Activated CD8-positive, alpha-beta memory T cell treated with anti-CD3 and anti-CD28 coated beads for 36 hours (primary cell): Measurements from ENCODE around the gene TFF3. TPM values are rescaled to one million over a fixed set of nuclear protein-coding genes. Genes with fewer than 3 reads are reported as not detected.

Experiments
- CTCF ChIA-PET: fragments of 350-600 bp; sonication (Branson Sonifier 250); formaldehyde crosslinking; loops from one replicate; lab custom pipeline; 2021; ENCODE audit warnings: antibody characterized with exemption; lab: Charles Lee
- POLR2A ChIA-PET: fragments of 350-600 bp; sonication (Branson Sonifier 250); formaldehyde crosslinking; loops from one replicate; lab custom pipeline; 2021; ENCODE audit warnings: antibody characterized with exemption; lab: Charles Lee
- total RNA-seq, 2 experiments: library from RNA; stranded (reverse); gene quantifications; one replicate each; pipeline ENCODE4 v1.2.3, GENCODE V29; 2021

TFF3 gene
- total RNA-seq, 2 experiments from 2014 or later, result not detected

DNA sequence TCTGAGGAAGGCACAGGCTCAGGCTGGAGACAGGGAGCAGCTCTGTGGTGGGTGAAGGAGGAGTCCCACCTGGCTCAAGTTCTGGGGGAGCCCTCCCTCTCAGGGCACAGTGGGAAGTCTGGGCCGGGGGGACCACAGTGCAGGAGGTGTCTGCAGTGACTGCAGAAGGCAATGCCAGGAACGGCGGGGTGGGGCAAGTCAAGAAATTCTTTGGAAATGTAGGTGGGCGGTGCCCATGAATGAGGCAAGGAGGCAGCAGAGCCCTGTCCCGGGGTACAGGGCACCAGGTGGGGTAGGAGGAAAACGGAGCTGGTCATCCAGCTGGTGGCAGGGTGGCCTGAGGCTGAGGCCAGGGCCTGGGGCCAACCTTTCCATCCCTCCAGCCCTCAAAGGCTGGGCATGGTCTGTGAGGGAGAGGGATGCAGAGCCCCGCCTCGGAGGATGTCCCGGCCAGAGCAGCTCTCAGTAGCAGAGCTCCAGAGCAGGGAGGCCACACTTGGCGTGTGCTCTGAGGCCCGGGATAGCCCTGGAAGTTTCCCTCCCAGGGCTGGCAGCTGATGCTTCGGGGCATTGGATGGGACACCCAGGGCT lies 4.7 kb downstream of the TFF3 start:
- POLR2A ChIA-PET, result no interaction called here
- CTCF ChIA-PET, result interaction anchor here (0.7 to 3.0 kb wide), 22 partner anchors 9 to 226 kb away, joined by 3 to 24 read pairs (median 4); partner anchors contain the start of genes TFF1 and TFF2

DNA sequence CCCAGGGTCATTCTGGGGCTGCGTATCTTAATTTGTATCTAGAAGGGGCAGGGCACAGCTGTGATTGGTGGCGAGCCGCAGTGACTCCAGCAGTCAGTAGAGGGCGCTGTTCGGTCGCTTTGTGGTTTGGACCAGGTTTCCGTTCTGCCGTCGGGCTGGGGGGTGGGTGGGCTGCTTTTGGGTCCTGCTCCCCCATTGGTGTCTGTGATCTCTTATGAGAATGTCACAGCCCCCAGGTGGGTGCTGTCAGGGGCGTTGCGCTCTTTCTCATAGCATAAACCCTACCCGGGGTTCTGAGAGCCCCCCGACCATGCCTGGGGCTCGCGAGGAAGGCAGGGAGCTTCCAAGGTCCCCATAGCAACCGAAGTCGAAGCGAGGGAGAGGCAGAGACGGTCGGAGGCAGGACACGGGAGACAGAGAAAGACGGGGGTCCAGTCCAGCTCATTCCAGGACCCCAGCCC lies 5.4 kb downstream of the TFF3 start:
- ChIA-PET POLR2A (no interaction called here), CTCF (interaction anchor here (0.6 to 3.0 kb wide), 23 partner anchors 9 to 451 kb away, joined by 3 to 24 read pairs (median 4); partner anchors contain the start of genes TFF1 and TFF2)

DNA sequence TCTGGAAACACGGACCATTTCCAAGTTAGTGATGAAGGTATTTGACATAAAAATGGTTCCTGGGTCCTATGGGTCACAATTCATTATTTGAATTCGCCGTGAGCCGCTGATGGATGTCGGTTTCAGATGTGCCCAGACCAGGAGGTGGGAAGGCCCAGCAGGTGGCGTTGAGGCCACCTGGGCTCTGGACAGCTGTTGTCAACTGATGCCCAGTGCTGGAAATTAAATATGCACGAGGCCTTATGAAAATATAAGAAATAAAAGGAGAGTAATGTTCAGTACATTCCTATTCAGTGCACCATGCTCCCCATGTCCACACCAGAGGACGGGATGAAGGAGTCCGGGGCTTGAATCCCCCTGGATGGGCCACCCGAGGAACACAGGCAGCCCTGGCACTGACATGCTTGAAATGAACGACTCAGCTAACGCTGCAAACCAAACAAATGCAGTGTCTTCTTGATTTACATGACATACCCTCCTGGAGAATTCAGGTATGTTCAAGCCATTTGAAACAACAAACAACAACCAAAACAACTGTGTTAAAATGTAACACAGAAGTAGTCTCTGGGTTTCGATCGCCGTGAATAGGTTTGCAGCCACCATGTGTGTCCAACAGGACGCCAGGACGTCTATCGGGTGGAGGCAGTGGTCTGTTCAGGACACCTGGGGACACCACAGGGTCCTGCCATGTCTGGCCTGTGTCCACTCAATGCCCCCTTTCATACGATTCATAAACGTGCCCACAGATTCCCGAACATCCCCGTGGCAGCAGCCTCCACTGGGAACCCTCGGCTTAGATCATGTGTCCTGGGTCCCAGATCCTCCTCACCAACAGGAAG lies 6.1 kb downstream of the TFF3 start:
- ChIA-PET POLR2A (no interaction called here), CTCF (interaction anchor here (0.6 to 3.0 kb wide), 19 partner anchors 8 to 452 kb away, joined by 3 to 24 read pairs (median 4); partner anchors contain the start of genes TFF1 and TFF2)

DNA sequence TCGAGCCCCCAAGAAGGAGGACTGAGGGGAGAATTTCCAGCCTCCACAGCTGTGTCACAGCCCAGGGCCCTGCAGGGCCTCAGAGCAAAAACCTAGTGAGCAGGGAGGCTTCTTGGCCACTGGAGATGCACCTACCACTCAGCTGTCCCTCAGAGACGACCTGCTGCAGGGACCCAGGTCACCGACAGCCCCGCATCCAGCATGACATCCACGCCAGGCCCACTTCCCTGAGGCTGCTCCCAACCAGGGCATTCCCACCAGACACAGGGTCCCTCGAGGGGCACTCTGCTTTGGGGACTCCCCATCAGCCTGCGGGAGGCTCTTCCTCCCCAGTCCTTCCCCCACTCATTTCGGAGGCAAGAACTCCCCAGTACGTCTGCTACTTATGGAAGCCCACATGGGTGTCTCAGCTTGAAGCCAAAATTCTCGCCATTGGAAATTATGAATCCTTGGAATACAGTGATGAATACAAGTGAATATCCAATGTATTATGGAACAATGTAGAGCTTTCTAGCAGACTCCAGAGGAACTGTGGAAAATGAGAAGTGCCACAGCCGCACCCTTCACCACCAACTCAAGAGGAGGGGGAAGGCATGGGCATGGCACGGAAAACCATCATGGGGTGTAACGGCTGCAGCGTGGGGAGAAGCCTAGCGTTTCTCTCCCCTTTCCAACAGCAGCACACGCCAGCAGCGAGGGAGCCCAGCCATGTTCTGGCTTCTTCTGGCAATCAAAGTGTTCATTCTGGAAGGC lies 6.9 kb downstream of the TFF3 start:
- POLR2A ChIA-PET, result no interaction called here
- CTCF ChIA-PET, result no interaction called here

DNA sequence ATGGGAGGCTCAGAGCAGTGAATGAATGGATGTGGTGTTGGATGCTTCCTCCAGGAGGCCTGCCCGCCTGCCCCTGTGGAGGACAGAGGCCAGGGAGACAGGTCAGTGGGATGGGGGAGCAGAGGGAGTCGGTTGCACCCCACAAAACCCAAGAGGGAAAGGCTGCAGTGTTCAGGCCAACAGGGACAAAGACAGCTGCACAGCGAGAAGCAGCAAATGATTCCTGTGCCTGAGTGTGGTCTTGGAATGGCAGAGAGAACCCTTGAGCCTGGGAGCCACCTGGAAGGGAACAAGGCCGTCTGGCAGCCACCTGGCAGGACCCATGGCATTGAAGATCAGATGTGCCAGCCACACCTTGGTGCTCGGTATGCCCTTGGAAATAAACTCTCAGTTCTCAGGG lies 8.1 kb downstream of the TFF3 start:
- CTCF ChIA-PET, result no interaction called here

DNA sequence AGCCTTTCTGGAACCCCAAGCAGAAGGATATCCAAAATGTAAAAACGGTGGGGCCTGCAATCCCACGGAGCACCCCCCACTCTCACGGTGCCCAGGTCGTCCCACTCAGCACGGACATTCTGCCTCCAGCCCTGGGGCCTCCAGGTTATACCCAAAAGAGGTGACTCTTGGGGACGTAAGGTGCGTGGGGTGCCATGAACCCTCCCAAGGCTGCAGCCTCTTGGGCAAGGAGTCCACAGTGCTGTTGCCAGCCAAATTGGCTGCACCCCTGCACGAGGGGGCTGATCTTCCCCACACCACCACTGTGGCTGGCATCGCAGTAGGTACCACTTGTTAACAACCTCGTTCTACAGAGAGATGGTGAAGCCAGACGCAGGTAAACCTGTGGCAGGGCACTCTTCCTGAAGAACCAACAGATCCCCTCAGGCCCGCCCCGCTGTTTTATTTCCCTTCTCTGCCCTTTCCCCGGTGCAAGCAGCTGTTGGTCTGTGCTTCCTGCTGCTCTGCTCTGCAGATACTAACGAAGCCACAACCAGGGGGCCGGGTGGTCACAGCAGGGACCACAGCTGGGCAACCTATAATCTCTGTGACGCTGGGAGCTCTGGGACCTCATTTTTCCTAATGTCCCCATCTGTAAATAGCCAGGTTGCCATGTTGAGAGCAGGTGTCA lies 8.7 kb downstream of the TFF3 start:
- CTCF ChIA-PET, result no interaction called here
- POLR2A ChIA-PET, result no interaction called here

More for the DNA sequence above, 8.1 kb downstream of the TFF3 start:
- POLR2A ChIA-PET, result no interaction called here

DNA sequence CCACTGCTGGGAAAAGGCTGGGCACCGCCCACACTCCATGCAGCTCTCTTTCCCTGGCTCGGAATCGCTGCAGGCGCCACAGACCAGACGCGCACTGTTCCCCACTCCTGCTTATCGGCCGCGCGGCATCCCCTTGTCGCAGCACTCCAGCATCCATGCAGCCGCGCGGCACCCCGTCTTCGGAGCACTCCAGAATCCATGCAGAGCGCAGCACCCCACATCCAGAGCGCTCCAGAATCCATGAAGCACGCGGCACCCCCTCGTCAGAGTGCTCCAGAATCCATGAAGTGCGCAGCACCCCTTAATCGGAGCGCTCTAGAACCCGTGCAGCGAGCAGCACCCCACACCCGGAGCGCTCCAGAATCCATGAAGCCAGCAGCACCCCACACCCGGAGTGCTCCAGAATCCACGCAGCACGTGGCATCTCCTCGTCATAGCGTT lies 9.5 kb downstream of the TFF3 start:
- POLR2A ChIA-PET, result no interaction called here
- CTCF ChIA-PET, result no interaction called here

DNA sequence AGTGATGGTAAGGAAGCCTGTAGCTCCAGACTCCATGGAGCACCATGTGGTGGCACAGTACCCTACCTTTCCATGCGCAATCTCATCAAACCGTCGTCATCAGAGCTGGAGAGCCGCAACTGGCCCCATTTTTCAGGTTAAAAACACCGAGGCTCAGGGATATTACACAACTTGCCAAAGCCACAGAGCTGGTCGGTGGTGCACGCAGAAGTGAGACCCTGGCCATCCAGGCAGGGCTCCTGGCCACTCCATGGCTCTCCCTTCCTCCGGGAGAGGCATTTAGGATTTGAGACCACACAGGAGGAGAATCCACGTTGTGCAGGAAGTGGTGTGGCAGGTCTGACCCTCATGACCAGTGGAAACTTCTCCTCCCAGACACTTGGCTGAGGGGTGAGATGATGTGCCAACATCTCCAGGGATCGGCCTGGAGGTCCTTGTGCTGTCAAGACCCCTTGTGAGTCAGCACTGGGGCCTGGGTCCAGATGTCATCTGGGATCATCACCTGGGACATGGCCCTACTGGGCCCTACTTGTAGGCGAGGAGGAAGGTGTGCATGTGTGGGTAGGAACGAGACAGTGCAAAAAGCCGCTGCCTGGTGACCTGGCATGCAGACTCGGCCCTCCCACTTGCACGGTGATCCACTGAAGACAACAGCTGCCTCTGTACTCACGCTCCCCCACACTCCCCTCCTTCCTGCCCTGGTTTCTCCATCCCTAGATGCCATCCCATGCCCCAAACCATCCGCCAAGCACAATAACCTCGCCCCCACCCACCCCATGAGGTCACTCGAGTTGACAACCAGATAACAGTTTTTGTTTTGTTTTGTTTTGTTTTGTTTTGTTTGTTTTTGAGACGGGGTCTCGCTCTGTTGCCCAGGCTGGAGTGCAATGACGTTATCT lies 10.4 kb downstream of the TFF3 start:
- CTCF ChIA-PET, result no interaction called here
- POLR2A ChIA-PET, result no interaction called here

DNA sequence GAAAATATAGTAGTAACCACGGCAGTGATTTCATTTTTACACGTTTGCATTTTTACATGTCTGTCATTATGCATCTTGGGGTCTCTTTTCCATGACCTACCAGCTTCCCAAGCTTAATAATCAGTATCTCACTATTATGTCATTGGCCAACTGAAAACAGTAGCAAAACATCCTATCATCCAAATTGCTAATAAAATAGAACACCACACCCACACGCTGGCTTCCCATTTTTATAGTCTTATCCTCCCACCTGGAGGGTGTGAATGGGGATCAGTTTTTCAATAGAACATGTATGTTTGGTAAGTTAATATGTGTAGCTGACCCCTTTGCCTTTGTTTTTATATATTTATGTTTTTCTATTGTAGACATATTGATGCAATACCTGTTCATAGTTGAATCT lies 11.8 kb downstream of the TFF3 start:
- POLR2A ChIA-PET, result no interaction called here
- CTCF ChIA-PET, result no interaction called here

DNA sequence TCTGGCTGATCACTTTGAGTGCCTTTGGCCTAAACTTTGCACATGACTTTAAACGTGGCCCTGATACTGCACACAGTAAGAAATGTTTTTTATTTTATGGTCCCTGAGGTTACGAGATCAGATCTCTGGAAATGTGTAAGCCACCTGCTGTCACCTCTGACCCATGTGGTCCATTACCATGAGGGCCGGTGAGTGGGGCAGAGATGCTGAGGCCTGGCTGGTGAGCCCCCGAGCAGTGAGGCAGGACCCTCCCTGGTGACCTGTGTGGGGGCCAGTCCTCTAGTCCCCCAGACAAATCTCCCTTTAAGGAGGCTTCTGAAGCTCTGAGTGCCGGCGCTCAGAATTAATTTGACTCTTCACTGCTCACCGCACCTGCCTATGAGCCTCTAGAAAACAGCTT lies 12.4 kb downstream of the TFF3 start:
- CTCF ChIA-PET, result no interaction called here
- POLR2A ChIA-PET, result no interaction called here

DNA sequence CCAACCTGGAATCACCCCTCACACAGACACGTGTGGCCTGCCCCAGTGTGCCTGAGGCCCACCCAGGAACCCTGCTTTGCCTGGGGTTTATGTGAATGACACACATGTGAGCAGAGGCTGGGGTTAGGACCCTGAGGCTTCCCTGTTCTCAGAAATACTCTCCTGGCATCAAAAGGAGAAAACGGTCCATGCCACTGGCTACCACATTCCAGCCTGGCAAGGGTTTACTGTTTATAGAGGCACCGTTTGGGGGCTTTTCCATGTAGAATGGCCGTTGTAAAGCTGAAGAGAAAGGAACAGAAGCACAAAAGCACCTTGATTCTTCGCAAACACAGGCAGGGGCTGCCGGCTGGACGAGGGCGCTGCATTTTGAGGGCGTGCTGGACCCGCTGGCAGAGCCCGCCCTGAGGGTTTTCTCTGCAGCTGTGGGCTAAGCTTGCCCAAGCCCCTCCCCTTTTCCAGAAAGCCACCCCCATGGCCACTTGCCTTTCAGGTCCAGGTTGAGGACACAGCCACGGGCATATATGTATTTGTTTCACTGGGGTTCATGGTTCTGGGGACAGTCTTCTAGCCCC lies 13.0 kb downstream of the TFF3 start:
- POLR2A ChIA-PET, result no interaction called here
- CTCF ChIA-PET, result interaction anchor here (1.3 kb wide), 1 partner anchor 8 kb away, joined by 7 read pairs; no protein-coding TSS in a partner anchor

DNA sequence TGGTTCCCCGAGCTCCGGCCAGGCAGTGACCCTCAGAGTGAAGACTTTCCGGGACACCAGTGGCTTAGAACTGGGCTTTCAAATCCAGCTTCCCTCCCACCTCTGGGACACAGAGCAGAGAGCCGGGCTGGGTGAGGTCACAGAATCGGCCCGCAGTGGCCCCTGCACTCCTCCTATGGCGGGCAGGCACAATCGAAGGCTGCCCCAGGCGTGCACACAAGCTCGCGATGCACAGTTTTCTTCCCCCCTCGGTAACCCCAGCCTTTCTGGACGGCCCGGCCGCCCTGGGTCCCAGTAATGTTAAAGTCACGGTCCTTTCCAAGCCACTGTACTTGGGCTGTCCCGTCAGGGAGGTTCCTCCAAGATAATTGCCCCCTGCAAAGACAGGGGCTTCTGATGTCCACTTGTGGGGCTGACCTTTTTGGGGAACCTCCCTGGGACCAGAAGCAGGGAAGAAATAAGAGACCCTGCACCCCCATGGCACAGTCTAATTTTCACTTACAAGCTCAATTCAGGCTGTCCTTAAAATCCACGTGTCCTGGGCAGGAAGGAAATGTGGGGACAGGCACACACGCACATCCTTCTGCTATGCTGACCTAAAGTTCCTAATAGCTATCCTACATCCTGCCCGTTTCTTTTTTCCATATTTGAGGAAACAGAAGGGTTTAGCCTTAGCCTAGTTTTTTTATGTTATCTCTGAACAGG lies 13.7 kb downstream of the TFF3 start:
- ChIA-PET POLR2A (no interaction called here), CTCF (interaction anchor here (1.3 kb wide), 1 partner anchor 8 kb away, joined by 7 read pairs; no protein-coding TSS in a partner anchor)

DNA sequence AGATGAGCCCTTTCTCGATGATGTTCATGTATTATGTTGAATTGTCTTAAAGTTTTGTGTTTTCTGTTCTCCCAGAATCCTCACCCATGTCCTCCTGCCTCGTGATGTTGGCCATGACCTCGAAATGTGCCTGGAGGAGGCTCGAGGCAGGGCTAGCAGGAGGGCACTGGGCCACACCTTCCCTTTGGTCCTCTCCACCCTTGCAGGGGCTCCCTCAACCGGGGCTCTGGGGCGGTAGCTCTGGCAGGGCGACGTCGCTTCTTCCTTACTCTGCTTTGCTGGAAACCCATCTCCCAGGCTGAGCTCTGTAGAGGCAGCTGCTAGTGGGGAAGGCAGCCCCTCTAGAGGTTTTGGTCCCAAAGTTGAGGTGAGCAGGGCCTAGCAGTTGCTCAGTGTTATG lies 14.3 kb downstream of the TFF3 start:
- ChIA-PET POLR2A (no interaction called here), CTCF (interaction anchor here (1.3 kb wide), 1 partner anchor 9 kb away, joined by 7 read pairs; no protein-coding TSS in a partner anchor)

DNA sequence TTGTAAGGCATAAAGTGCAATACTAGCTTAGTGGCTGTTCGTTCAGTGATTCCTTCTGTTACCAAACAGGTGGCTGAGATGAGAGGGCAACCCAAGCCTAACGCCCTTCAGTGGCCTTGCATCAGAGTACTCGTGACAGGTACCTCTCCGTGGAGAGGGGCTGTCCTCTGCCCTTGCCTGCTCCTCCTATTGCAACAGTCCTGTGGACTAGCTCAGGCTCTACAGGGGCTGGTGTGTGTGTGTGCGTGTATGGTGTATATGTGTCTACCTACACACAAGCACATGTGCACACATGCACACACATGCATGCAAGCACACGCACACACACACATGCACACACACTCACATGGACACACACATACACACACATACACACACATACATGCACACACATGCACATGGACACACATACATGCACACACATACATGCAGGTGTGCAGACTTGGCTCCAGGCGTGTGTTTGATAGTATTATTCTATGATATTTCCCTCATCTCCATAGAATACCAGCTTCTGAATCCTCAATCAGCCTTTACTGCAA lies 15.1 kb downstream of the TFF3 start:
- CTCF ChIA-PET, result no interaction called here

DNA sequence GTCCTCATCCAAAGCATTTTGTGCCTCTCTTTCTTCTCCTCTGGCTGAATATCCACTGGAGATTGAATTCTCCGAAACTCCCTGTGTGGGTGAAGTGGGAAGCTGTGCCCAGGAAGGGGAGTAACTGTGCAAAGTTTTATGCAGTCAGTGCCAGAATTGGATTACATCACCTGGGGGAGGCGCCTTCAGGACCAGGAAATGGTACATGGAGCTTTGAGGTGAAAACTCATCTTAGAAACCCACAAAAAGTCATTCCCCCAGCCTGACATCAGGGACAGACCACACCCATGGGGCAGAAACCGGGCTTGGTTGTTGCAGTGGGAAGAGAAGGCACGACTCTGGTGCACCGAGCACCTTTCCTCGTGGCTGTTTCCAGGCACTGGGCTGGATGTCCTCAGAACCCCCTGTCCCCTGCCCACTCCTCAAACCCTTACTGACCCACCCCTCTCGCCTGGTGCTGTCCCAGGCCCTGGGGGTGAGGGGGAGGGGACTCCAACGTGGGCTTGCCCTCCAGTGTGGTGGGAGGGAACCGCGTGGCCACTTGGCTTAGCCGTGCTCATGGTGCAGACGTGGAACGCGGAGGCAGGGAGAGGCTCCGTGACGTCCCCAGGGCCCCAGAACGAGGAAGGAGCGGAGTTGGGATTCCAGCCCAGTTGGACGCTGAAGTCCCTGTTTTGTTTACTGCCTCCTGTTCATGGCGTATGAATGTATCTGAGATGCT lies 15.7 kb downstream of the TFF3 start:
- ChIA-PET CTCF (no interaction called here), POLR2A (no interaction called here)

More for the DNA sequence above, 15.1 kb downstream of the TFF3 start:
- POLR2A ChIA-PET, result no interaction called here

DNA sequence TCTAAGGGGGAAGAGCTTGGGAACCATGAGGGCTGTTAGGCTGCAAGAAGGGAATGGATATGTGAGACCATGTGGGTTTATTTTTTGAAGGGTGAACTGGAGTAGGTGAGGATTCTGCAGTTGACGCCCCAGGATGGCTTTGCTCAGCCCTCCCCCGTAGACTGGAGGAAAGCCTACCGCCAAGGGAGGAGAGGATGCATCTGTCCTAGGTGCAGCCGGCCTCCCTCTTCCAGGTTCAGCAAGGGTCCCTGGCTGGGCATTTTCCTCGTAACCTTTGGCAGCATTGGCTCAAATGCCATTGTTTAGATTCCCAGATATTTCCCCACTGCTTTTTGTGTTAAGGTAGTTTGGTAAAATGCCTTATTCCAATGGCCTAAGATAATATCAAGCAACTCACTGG lies 16.6 kb downstream of the TFF3 start:
- ChIA-PET CTCF (no interaction called here), POLR2A (no interaction called here)
